ACC112 (cell line): ENCODE results near the gene RHEX.
"Not testable (repeated sequence)": the region's sequence is repeated elsewhere in the genome, so short reads cannot be mapped to it uniquely, and the experiment has no call there.

Experiments
- H2AFZ ChIP-seq: fragments of 200-600 bp; sonication (generic); one replicate; pipeline ENCODE4 v1.6.0; 2017; ENCODE audit warnings: antibody characterized with exemption, low read length; ENCODE audit not compliant: unreplicated experiment
- H3K27ac ChIP-seq: fragments of 200-600 bp; sonication (generic); 2 replicates; pipeline ENCODE4 v1.5.1; 2014; ENCODE audit warnings: low read depth, mild to moderate bottlenecking, antibody characterized with exemption, low read length, moderate library complexity
- H3K27me3 ChIP-seq: fragments of 200-600 bp; sonication (generic); 2 replicates; pipeline ENCODE4 v1.6.1; 2014; ENCODE audit warnings: mild to moderate bottlenecking, antibody characterized with exemption, low read length, moderate library complexity, mixed read lengths; ENCODE audit not compliant: insufficient read depth
- H3K36me3 ChIP-seq: fragments of 200-600 bp; sonication (generic); 2 replicates; pipeline ENCODE4 v1.6.1; 2016; ENCODE audit warnings: mild to moderate bottlenecking, antibody characterized with exemption, low read length, moderate library complexity, mixed read lengths; ENCODE audit not compliant: insufficient read depth
- H3K4me1 ChIP-seq: fragments of 200-600 bp; sonication (generic); one replicate; pipeline ENCODE4 v1.6.1; 2016; ENCODE audit warnings: low read length, mixed read lengths; ENCODE audit not compliant: insufficient read depth, unreplicated experiment, control insufficient read depth
- H3K4me3 ChIP-seq: fragments of 200-600 bp; sonication (generic); 2 replicates; pipeline ENCODE4 v1.5.1; 2014; ENCODE audit warnings: mild to moderate bottlenecking, low read depth, low read length
- H3K79me2 ChIP-seq: fragments of 200-600 bp; sonication (generic); one replicate; pipeline ENCODE4 v1.6.0; 2016; ENCODE audit warnings: low read length; ENCODE audit not compliant: control insufficient read depth, unreplicated experiment, insufficient read depth

RHEX gene

DNA sequence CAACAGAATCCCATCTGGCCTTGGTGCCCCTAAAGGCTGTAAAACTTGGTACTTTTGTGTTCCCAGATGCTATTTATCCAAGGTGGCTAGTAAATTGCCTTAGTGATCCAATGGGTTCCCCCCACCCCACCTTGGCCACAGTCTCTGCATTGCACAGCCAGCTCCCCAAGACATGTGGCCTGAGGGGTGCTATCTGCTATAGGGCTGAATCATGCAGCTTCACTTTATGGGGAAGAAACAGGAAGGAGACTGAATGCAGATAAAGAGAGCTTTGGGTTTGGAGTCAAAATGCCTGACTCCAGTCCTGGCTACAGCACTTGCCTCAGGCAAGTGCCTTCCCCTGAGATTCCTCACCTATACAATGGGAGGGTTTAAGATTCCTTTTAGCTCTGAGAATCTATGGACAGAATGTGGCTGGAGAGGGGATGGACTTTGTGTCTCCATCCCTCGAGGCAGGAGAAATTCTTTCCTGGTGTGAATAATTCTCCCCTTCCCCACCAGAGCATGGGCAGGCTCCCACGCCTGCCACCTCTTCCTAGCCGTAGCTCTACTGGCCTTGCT lies 6.5 kb downstream of the RHEX start:
- H3K4me3 ChIP-seq: no peak overlapping the region
- peaks cover 4% of the 10 kb centered on the region; the same call in 1 of the 2 replicates for H3K27me3 ChIP-seq
- no peaks in the 10 kb centered on the region for H3K4me1 ChIP-seq
- no peak overlapping the region for H2AFZ ChIP-seq
- no peaks in the 10 kb centered on the region for H3K79me2 ChIP-seq
- no peaks in the 10 kb centered on the region for H3K36me3 ChIP-seq
- no peak overlapping the region for H3K27ac ChIP-seq

GRCh38 chr1:206060844-206061243 lies 7.9 kb downstream of the RHEX start:
- Histone ChIP-seq H3K27me3 (peaks cover 4% of the 10 kb centered on the region; the same call in 1 of the 2 replicates), H3K27ac (no peak overlapping the region), H3K4me3 (no peak overlapping the region), H3K4me1 (no peaks in the 10 kb centered on the region), H3K36me3 (no peaks in the 10 kb centered on the region), H2AFZ (no peak overlapping the region), H3K79me2 (no peaks in the 10 kb centered on the region)

- H2AFZ ChIP-seq: no peak overlapping the region
- H3K27ac ChIP-seq: no peak overlapping the region
- H3K27me3 ChIP-seq: peaks cover 4% of the 10 kb centered on the region; the same call in 1 of the 2 replicates
- no peaks in the 10 kb centered on the region for H3K36me3 ChIP-seq
- H3K79me2 ChIP-seq: no peaks in the 10 kb centered on the region
- H3K4me3 ChIP-seq: no peak overlapping the region
- H3K4me1 ChIP-seq: peaks cover 6% of the 10 kb centered on the region
Observed at GRCh38 chr1:206062464-206062863, 9.5 kb downstream of the RHEX start.

DNA sequence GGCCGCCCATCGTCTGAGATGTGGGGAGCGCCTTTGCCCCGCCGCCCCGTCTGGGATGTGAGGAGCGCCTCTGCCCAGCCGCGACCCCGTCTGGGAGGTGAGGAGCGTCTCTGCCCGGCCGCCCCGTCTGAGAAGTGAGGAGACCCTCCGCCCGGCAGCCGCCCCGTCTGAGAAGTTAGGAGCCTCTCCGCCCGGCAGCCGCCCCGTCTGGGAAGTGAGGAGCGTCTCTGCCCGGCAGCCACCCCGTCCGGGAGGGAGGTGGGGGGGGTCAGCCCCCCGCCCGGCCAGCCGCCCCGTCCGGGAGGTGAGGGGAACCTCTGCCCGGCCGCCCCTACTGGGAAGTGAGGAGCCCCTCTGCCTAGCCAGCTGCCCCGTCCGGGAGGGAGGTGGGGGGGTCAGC lies 11.0 kb downstream of the RHEX start:
- H2AFZ ChIP-seq, H3K36me3 ChIP-seq, H3K27ac ChIP-seq, H3K4me3 ChIP-seq, H3K27me3 ChIP-seq, H3K79me2 ChIP-seq, H3K4me1 ChIP-seq: not testable (repeated sequence)

GRCh38 chr1:206064501-206064900 lies 11.5 kb downstream of the RHEX start:
- H3K36me3 ChIP-seq, H3K4me1 ChIP-seq, H3K4me3 ChIP-seq, H3K79me2 ChIP-seq, H3K27ac ChIP-seq, H2AFZ ChIP-seq: not testable (repeated sequence)
- peaks cover 13% of the 10 kb centered on the region; the same call in 1 of the 2 replicates for H3K27me3 ChIP-seq

DNA sequence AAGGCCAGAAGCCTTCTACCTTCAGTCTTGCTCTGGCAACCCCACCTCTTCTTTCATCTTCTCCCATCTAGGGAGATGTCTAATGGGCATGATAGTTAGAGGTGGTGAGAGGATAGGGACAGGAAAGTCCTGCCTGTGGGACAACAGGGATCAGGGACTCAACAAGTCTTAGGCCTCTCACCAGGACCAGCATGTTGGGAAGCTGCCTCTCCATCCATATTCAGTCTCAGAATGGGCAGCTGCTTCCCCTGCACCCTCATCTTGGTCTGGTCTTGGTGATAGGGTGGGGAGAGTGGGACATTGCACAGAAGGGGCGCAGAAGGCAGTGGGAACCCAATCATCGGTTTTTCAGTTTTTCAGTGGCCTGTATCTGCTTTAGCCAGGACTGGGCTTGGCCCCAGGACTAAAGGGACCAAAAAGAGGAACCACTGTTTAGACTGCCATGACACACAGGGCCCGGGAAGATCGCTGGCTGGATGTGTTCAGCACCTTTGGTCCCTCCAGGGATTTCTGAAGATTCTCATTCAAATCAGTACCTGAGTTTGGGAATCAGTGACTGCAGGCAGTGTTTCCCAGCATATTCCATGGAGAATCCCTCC lies 12.7 kb downstream of the RHEX start:
- Histone ChIP-seq H3K4me1 (peaks cover 6% of the 10 kb centered on the region), H3K27me3 (peaks cover 10% of the 10 kb centered on the region; the same call in 1 of the 2 replicates), H3K36me3 (no peaks in the 10 kb centered on the region), H3K4me3 (no peak overlapping the region), H3K79me2 (no peaks in the 10 kb centered on the region), H3K27ac (no peak overlapping the region), H2AFZ (no peak overlapping the region)

GRCh38 chr1:206066479-206067171 lies 13.7 kb downstream of the RHEX start:
- peaks cover 6% of the 10 kb centered on the region for H3K4me1 ChIP-seq
- H3K27me3 ChIP-seq: peaks cover 10% of the 10 kb centered on the region; the same call in 1 of the 2 replicates
- no peak overlapping the region for H3K27ac ChIP-seq
- no peaks in the 10 kb centered on the region for H3K79me2 ChIP-seq
- no peaks in the 10 kb centered on the region for H3K36me3 ChIP-seq
- no peak overlapping the region for H3K4me3 ChIP-seq
- H2AFZ ChIP-seq: no peak overlapping the region

DNA sequence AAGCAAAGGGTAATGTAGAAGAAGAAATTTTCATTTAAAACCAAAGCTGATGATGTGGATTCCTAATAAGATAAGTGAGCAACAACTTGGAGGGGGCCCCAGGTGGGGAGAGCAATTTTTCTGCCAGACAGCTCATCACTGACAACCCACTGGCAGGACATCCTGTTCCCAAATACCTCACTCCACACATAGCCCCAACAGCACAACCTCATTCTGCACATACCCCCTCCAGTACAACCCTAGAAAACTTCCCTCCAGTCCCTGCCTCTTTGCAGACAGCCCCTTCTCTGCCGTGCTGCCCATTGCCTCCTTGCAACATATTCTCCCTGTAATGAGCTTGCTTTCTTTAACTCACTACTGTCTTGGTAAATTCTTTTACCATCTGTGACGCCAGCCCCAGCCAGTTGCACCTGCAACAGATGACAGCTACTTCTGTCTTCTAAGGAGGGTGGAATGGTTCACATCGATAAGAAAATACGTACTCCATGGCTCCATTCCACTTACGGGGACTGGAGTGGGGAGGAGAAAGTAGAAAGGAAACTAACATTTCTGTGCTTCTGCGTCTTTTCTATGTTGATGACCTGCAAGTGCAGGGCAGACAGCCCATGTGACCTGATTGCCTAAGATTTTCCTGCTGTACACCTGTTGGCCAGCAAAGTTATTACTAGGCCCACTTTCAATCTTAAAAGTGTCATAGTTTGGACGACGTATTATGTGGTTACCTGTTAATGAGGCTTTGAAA lies 14.7 kb downstream of the RHEX start:
- Histone ChIP-seq H3K27me3 (peaks cover 10% of the 10 kb centered on the region; the same call in 1 of the 2 replicates), H2AFZ (no peak overlapping the region), H3K4me3 (no peak overlapping the region), H3K36me3 (no peaks in the 10 kb centered on the region), H3K27ac (no peak overlapping the region), H3K79me2 (no peaks in the 10 kb centered on the region), H3K4me1 (peaks cover 6% of the 10 kb centered on the region)

GRCh38 chr1:206068314-206068713 lies 15.3 kb downstream of the RHEX start:
- Histone ChIP-seq H3K27me3 (peaks cover 10% of the 10 kb centered on the region; the same call in 1 of the 2 replicates), H2AFZ (no peak overlapping the region), H3K36me3 (no peaks in the 10 kb centered on the region), H3K27ac (no peak overlapping the region), H3K4me3 (no peak overlapping the region), H3K4me1 (peaks cover 6% of the 10 kb centered on the region), H3K79me2 (no peaks in the 10 kb centered on the region)

GRCh38 chr1:206070627-206071304 lies 17.8 kb downstream of the RHEX start:
- Histone ChIP-seq H3K27ac (no peak overlapping the region), H2AFZ (no peak overlapping the region), H3K4me3 (no peak overlapping the region), H3K4me1 (peaks cover 6% of the 10 kb centered on the region), H3K36me3 (no peaks in the 10 kb centered on the region), H3K79me2 (no peaks in the 10 kb centered on the region), H3K27me3 (peaks cover 10% of the 10 kb centered on the region)
